Adrenal gland (tissue), 19 donors: ENCODE results near the gene NKX1-2. TPM values are rescaled to one million over a fixed set of nuclear protein-coding genes. Genes with fewer than 3 reads are reported as not detected.

Experiments
- DNase-seq, 7 donors: peaks; one replicate each; pipeline ENCODE4 v3.0.0-alpha.2; 2019 to 2020
- H3K27ac ChIP-seq, 5 donors: fragments of 200-600 bp; sonication (generic) in 4 of 5; 1 replicate in 3 of 5; 2 replicates in 2 of 5; pipeline versions ENCODE4 v1.5.1 to v1.8.0; 2016 to 2020; ENCODE audit warnings: mild to moderate bottlenecking in 1 of 5
- H3K27me3 ChIP-seq: fragments of 200-600 bp; 2 replicates; pipeline ENCODE4 v1.8.0; 2021
- H3K36me3 ChIP-seq, 2 donors: fragments of 200-600 bp; replicated peaks in 1 of 2; 1 replicate in 1 of 2; 2 replicates in 1 of 2; pipeline versions ENCODE4 v1.5.1 to v1.8.0; 2018 to 2022
- H3K4me1 ChIP-seq, 2 donors: fragments of 200-600 bp; replicated peaks in 1 of 2; 1 replicate in 1 of 2; 2 replicates in 1 of 2; pipeline versions ENCODE4 v1.5.1 to v1.8.0; 2018 to 2021
- H3K4me3 ChIP-seq, 4 donors: fragments of 200-600 bp; sonication (generic) in 3 of 4; one replicate each; pipeline ENCODE4 v1.5.1; 2016 to 2018
- H3K9me3 ChIP-seq, 3 donors: fragments of 200-600 bp; sonication (generic) in 1 of 3; replicated peaks in 1 of 3; 1 replicate in 2 of 3; 2 replicates in 1 of 3; pipeline versions ENCODE4 v1.5.1 to v1.8.0; 2016 to 2021
- POLR2A ChIP-seq, 2 donors: fragments of 450-650 bp; IDR thresholded peaks; one replicate each; pipeline ENCODE4 v1.6.1; 2017; ENCODE audit warnings: antibody characterized with exemption in 2 of 2, mild to moderate bottlenecking in 2 of 2, moderate library complexity in 1 of 2
- WGBS, 4 donors: extraction: QIAGEN DNeasy Blood & Tissue Kit in 2 of 4; methylation state at CpG; one replicate each; pipeline versions ENCODE4 v1.1.5 to v1.1.7; 2013 to 2017; 5-methylcytosine and 5-hydroxymethylcytosine counted together
- intact Hi-C, 2 donors: fragments of 100-400 bp; cut with DNase I; formaldehyde crosslinking; loops; one replicate each; pipeline versions ENCODE4 v1.14.1 to v1.15.0; 2022 to 2023
- long read RNA-seq, 10 donors: library from polyadenylated mRNA in 3 of 10; unstranded in 2 of 10; stranded (forward) in 1 of 10; transcript quantifications; one replicate each; pipeline ENCODE4 v2.0.0 and lab custom pipeline, GENCODE V29; 2021 to 2026
- polyA plus RNA-seq, 3 donors: library from polyadenylated mRNA; stranded (reverse); fragments of 200-250 nt in 2 of 3; fragments of 350-450 nt in 1 of 3; fragmentation: Illumina TruSeq in 1 of 3; extraction: RNeasy Lipid Tissue Mini Kit (QIAGEN cat#74804) in 1 of 3; gene quantifications; one replicate each; pipeline ENCODE4 v1.2.3, GENCODE V29; 2013 to 2014
- total RNA-seq, 9 donors: library from RNA; depleted of rRNA in 4 of 9; stranded (reverse); fragments of >200 nt in 4 of 9; fragments of 120-200 nt in 1 of 9; fragmentation: NEBNext Ultra II Directional in 1 of 9; extraction: Animal tissue kit (Norgen Biotek cat#: 25700) in 1 of 9; gene quantifications; one replicate each; pipeline versions ENCODE4 v1.1.0 to v1.2.4, GENCODE V29; 2013 to 2023
- TF ChIP-seq, protein P1 (sequence below), 6 experiments: fragments of 450-650 bp in 4 of 6; fragments of 200-600 bp in 2 of 6; sonication (generic) in 1 of 6; IDR thresholded peaks; 1 replicate in 5 of 6; 2 replicates in 1 of 6; pipeline versions ENCODE4 v1.5.1 to v1.8.0; 2016 to 2021; ENCODE audit warnings: antibody characterized with exemption in 6 of 6, mild to moderate bottlenecking in 2 of 6, moderate library complexity in 1 of 6
- donor health status: healthy with polysubstance abuse.
- donor health status: Bipolar disorder and iron deficiency.
- donor health status: DM: yes; HTN: yes; CAD: no.
- donor health status: DM: no; HTN: no; CAD: no.
- donor health status: DM: no; HTN: no; CAD: no.
- donor health status: DM: yes; HTN: yes; CAD: no.

Gene NKX1-2
- not detected for total RNA-seq
- not detected for polyA plus RNA-seq
- long read RNA-seq, donor 1, result 0 reads
- long read RNA-seq, donor 2, result 0 reads
- long read RNA-seq, donor 3, result 0 reads
- long read RNA-seq, donor 4, result 0 reads
- long read RNA-seq, donor 5, result 0 reads
- long read RNA-seq, donor 6, result 0 reads
- long read RNA-seq, donor 7, result 0 reads
- long read RNA-seq, donor 8, result 0 reads
- long read RNA-seq, donor 9, result 0 reads
- long read RNA-seq, donor 10, result 0 reads

- Histone ChIP-seq H3K36me3 (no peaks in the 10 kb centered on the region), H3K27me3 (peaks cover 61% of the 10 kb centered on the region), H3K4me1 (peaks cover 7 to 30% of the 10 kb centered on the region in 2 donors), H3K4me3 (peak within 1 kb of the TSS in 1 of 4 donors; percentile 36), H3K9me3 (no peaks in the 10 kb centered on the region), H3K27ac (no peak within 1 kb of the TSS)
- TF ChIP-seq POLR2A (IDR thresholded peaks at IDR 0.05), result no peak
- TF ChIP-seq, protein P1, sequence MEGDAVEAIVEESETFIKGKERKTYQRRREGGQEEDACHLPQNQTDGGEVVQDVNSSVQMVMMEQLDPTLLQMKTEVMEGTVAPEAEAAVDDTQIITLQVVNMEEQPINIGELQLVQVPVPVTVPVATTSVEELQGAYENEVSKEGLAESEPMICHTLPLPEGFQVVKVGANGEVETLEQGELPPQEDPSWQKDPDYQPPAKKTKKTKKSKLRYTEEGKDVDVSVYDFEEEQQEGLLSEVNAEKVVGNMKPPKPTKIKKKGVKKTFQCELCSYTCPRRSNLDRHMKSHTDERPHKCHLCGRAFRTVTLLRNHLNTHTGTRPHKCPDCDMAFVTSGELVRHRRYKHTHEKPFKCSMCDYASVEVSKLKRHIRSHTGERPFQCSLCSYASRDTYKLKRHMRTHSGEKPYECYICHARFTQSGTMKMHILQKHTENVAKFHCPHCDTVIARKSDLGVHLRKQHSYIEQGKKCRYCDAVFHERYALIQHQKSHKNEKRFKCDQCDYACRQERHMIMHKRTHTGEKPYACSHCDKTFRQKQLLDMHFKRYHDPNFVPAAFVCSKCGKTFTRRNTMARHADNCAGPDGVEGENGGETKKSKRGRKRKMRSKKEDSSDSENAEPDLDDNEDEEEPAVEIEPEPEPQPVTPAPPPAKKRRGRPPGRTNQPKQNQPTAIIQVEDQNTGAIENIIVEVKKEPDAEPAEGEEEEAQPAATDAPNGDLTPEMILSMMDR (IDR thresholded peaks at IDR 0.05), result no peak
- intact Hi-C loops, result no loop called here
- no peak for DNase-seq
- 3 to 11% (median 4%) methylated on average over 15 to 54 of the region's 57 CpGs for WGBS, 4 donors
Observed at GRCh38 chr10:124450012-124450782, at the start of gene NKX1-2. Gene NKX1-2, minus strand, starts transcription at chr10:124450035. Its CDS starts 92 bp downstream, at chr10:124449943.

DNA sequence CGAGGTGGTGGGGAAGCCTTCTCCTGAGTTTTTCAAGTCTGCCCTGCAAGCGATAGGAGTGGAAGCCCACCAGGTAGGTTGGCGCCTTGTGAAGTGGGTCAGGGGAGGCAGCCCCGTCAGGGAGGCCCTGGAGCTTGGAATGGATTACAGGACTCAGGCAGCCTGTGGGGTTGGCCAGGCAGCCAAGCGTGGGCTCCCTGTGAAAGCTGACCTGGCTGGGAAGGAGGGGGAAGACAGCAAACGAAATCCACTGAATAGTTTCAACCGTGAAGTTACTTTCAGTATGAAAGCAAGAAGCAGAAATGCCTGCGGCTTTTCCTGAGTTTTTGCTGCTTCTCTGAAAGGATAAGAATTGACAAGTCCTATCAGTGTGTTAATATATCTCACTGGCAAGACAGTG, 48.2 kb upstream of the NKX1-2 start:
- Histone ChIP-seq H3K4me3 (no peak overlapping the region), H3K9me3 (no peaks in the 10 kb centered on the region), H3K27me3 (no peaks in the 10 kb centered on the region), H3K27ac (no peak overlapping the region), H3K4me1 (no peaks in the 10 kb centered on the region), H3K36me3 (no peaks in the 10 kb centered on the region)
- no peak for TF ChIP-seq POLR2A (IDR thresholded peaks at IDR 0.05)
- TF ChIP-seq, protein P1 (IDR thresholded peaks at IDR 0.05), result no peak
- WGBS, 4 donors, result 90 to 95% (median 94%) methylated on average over 5 to 8 of the region's 8 CpGs
- intact Hi-C loops, result no loop called here
- no peak for DNase-seq

DNA sequence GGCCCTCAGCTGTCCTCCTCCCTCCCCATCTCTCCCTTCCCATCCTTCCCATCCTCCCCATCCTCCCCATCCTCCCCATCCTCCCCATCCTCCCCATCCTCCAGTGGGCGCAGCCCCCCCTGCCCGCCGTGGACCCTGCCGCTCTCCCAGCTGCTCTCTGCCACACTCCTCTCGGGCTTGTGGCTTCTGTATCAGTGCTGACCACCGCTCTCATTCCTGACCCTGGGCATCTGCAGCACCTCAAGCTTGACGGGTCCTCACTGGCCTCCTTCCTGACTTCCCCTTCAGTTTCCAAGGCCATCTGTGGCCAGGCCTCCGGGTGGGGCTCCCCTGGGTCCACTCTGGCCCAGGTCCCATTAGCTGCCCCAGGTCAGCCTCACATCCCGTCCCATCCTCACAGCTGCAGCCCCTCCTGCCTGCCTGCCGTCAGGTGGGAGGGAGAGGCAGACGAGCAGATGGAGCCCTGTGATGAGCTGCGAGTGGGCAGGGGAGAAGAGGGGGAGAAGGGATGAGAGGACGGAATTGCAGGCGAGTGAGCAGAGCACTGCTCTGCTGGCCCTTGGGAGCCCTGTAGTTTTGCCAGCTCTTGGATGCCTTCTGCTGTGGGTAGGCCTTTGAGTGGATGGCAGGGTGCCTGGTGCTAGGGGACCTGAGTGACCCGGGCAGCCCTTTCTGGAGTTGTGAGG, 47.5 kb upstream of the NKX1-2 start:
- intact Hi-C loops, result no loop called here

DNA sequence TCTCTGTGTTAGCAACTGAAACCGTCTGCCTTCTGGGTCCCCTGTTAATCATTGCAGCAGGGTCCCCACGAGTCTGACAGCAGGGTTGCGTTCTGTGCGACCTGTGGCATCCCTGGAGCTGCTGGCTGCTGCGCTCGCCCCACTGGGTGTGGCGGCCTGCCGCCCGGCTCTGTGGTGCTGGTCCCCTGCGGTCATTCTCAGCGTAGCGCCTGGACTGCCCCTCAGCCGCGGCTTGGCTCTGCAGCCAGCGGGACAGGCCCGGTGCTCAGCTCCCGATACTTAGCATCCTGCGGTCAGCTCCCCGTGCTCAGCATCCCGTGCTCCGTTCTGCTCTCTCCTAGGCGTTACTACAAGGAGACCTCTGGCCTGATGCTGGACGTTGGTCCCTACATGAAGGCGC, 46.8 kb upstream of the NKX1-2 start:
- H3K4me1 ChIP-seq, result no peaks in the 10 kb centered on the region
- TF ChIP-seq, protein P1 (IDR thresholded peaks at IDR 0.05), result no peak
- TF ChIP-seq POLR2A (IDR thresholded peaks at IDR 0.05), result no peak
- WGBS, 4 donors, result 83 to 95% (median 91%) methylated on average over 6 to 24 of the region's 24 CpGs
- H3K9me3 ChIP-seq, result no peaks in the 10 kb centered on the region
- no peaks in the 10 kb centered on the region for H3K36me3 ChIP-seq
- DNase-seq, result no peak
- no peak overlapping the region for H3K4me3 ChIP-seq
- H3K27me3 ChIP-seq, result no peaks in the 10 kb centered on the region
- intact Hi-C loops, result no loop called here
- no peak overlapping the region for H3K27ac ChIP-seq

More for the DNA sequence above, 47.5 kb upstream of the NKX1-2 start:
- no peak for TF ChIP-seq POLR2A (IDR thresholded peaks at IDR 0.05)
- TF ChIP-seq, protein P1 (IDR thresholded peaks at IDR 0.05), result no peak
- no peak for DNase-seq
- no peak overlapping the region for H3K27ac ChIP-seq
- WGBS, 4 donors, result 81 to 88% (median 85%) methylated on average over 14 to 15 of the region's 15 CpGs
- no peak overlapping the region for H3K4me3 ChIP-seq
- no peaks in the 10 kb centered on the region for H3K36me3 ChIP-seq
- H3K4me1 ChIP-seq, result no peaks in the 10 kb centered on the region
- H3K9me3 ChIP-seq, result no peaks in the 10 kb centered on the region
- no peaks in the 10 kb centered on the region for H3K27me3 ChIP-seq
